Hippocampal formation (tissue), 2 donors: ENCODE measurements around the gene RALGPS1.

Source experiments
- DNase-seq, 2 donors: peaks; one replicate each; lab custom pipeline; 2025; lab: John Stamatoyannopoulos, UW

Gene RALGPS1

DNA sequence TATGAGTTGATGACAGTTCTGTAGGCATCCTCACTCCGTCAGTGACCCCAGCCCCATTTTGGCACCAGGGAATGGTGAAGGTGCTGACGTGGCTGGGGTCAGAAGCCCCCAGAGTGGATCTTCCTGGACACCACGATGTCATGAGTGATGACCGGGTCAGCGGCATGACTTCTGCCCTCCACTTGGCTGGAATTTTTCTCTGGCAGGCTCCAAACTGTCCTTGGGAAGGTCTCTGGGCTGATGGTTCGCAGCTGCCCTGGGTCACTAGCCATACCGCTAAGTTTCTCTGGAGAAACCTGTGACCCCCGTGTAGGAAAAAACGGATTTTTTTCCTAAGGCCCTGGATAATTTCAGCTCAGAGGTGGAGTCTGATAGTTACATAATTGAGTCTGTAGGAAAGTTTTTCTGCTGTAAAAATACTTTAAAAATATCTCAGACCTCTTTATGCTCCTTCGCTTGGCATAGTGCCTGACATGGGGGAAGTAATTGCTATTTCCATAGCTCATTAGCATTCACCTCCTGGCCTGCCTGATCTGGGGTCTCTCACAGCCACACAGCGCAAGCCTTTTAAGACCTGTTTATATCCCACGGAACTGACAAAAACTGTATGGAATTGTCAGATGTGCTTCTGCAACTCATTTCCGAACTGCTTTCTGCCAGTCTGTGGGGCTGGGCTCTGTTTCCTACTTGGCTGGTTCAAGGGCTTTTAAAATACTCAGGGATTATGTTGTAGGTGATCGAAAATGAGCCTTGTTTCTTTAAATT lies 138.7 kb downstream of the RALGPS1 start:
- no peak for DNase-seq

DNA sequence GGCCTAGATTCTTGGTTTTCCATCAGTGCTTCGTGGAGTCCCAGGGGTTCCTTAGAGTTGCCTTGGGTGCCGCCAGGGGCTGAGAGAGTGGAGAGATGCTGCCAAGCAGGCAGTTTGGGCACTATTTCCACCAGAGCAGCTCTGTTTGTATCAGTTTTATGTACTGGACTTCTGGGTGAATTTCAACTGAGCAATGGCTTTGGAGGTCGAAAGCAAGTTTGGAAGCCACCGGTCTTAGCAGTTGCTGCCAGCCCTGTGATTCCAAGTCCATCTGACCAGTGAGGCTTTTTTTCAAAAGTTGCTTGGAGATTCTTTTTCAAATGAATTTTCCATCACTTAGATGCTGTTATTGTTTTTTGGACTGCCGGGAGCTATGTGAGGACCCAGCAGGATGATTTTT lies 139.4 kb downstream of the RALGPS1 start:
- no peak for DNase-seq

DNA sequence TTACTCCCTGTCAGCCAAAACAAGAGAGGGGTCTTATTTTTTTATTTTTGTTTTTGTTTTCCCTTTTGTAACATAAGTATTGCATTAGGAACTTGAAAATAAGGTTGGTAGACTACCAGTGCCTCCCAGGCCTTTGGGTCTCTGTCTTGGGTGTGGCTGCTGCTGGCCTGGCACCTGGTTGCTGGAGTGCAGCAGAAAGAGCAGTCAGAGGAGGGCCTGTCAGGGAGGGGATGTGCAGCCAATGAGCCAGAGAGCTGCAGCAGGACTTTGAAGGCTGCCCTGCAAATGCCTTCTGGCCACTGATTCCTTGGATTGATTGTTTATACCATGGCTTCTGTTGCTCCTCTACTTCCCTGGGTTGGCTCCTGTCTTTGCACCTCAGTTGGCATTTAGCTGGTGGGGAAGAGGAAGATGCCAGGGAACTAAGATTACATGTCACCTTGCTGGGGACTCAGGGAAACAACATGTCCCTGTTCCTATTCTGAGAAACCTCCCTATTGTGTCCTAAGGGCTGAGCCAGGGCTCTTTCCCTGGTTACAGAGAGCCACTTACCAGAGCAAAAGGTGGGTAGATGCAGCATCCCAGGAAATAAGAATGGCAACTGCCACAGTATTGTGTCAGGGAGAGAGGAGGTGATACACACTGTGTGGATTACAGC lies 141.3 kb downstream of the RALGPS1 start:
- DNase-seq: no peak

DNA sequence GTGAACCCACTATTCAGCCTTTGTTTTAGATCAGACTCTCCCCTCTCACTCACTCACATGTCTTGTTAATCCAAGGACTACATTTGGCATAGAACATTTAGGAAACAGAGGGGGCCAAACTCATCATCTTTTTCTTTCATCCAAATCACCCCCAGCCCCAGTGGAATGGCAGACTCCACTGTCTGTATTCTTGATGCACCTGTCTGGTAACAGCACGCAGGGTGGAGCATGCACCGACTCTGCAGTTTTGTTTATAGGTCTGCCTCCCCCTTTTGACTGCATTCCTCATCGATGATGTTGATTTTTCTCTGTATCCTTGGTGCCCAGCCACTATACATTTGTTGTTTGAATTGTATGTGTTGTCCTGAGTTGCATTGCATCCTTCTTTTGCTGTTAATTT lies 141.9 kb downstream of the RALGPS1 start:
- no peak for DNase-seq

DNA sequence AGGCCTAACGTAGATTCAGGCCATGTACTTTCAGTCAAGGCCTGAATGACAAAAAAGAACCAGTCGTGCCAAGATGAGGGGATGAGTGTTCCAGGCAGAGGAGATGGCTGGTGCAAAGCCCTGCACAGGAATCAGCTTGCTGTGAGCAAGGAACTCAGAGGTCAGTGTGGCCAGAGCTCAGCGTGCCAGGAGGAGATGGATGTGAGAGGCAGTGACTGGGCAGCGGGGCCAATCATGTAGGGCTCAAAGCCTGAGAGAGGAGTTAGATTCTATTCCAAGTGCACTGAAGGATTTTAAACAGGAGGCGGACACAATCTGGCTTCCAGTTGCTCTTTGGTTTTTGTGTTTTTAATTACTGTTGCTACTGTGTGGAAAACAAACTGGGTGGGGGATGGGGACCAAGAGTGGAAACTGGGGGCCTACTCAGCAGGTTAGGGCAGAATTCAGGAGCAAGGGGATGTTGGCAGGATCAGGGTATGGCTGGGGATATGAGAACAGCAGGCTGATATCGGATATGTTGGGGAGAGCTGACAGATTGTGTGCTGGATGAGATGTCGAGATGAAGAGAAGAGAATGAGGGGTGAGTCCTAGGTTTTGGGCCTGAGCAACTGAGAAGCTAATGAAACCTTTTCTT lies 143.5 kb downstream of the RALGPS1 start:
- DNase-seq: peak; percentile 45 to 47

DNA sequence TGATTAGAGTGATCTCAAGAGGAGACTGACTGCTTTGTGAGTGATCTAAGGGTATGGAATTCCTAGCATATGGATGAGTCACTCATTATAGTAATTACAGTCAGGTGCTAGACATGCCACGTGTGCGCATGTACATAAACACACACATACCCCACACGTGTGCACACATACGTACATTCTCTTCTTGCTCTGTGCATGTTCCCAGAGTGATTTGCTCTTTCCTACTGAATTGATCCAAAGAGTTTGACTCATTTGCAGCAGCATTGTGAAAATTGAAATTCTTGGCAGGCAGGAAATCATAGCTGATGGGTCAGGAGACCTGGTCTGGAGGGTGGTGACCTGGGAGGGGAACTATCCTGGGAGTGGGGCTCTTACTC lies 144.1 kb downstream of the RALGPS1 start:
- DNase-seq: no peak

DNA sequence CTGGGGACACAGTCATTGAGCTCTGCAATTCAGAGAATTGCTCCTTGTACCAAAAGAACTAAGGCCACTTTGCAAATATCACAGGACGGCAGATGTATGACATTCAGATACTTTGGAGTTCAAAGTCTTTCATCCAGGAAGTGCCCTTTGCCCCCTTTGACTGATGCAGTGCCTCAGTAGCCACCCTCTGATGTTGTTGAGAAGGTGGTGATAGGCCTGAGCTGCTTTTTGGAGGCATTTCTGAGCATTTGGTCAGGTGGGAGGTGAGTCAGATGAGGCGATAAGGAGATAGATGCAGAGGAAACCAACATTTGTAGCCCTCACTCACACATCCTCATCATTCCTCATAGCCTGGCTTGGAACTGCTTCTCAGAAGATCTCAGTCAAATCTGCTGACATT lies 144.4 kb downstream of the RALGPS1 start:
- DNase-seq: no peak

DNA sequence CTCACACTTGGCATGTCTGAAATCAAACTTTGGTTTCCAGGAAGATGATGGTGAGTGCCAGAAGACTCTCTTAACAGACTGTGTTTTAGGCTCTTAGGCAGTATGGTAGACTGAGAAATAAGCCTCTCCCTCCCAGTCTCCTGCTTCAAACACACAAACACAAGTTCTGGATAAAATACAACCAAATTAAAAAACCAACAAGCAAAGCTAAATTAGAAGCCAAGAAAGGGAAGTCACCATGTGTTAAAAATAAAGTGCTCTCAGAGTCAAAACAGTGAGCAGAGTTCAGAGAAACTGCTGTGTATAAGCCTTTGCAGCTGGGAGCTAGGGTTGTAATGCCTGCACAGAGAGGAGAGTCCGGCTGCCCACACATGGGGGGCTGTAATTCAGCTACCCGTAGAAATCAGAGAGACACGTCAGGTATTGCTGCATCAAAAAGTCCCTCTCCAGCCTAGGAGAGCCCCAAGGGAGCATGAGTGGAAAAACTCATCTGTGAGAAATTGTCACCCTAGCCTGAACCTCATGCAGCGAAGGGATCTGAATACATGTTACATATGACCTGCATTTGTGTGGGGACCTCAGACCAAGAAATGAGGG lies 145.3 kb downstream of the RALGPS1 start:
- DNase-seq: peak in 1 of 2 donors; percentile 34

DNA sequence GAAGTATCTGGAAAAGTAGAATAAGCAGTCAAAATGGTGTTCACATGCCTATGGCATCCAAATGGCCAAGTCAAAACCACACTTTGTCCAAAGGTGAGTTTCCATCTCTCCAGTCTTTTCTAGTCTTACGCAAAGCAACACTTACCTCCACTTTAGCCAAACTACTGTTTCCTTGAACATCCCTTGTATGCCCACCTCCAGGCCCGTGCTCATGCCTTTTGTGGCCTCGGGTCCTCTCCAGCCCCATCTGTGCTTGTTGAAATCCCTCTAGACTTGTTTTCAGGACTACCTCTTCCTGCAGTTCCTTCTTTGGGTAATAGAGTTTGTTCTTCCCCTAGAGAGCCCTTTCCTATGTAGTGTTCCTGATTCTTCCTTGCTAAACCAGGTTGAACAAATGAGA lies 146.8 kb downstream of the RALGPS1 start:
- DNase-seq: no peak

DNA sequence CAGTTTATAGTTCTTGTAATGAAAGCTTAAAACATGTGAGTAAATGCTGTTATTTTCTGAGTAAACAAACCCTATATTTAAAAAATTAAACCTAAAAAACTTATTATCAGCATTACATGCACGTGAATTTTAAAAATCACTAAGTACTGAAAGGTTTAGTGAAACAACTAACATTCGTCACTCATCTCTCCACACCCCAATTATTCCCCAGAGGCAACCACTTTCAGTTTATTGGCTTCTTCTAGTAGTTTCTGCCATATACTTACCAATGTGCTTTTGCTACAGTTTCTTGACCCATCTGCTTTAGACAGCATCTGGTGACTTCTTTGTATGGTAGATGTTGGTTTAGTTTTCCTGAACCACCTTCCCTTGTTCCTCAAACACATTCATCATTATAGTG lies 149.8 kb downstream of the RALGPS1 start:
- DNase-seq: no peak

DNA sequence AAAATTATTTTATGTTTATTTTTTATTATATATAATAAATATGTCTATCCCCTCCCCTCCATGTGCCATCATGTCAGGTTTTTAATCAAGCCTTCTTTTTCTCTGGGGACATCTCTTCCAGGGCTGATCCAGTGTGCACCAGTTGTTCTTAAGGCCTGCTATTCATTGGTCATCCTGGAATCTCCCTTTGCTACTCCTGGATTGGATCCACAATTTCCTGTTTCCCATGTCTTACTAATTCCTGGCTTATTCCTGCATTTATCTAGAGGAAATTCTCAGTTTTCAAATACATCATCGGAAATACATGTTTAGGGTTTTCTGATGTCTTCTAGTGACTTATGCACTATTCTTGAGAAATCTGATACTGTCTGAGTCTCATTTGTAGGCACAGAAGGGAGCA lies 151.0 kb downstream of the RALGPS1 start:
- no peak for DNase-seq

DNA sequence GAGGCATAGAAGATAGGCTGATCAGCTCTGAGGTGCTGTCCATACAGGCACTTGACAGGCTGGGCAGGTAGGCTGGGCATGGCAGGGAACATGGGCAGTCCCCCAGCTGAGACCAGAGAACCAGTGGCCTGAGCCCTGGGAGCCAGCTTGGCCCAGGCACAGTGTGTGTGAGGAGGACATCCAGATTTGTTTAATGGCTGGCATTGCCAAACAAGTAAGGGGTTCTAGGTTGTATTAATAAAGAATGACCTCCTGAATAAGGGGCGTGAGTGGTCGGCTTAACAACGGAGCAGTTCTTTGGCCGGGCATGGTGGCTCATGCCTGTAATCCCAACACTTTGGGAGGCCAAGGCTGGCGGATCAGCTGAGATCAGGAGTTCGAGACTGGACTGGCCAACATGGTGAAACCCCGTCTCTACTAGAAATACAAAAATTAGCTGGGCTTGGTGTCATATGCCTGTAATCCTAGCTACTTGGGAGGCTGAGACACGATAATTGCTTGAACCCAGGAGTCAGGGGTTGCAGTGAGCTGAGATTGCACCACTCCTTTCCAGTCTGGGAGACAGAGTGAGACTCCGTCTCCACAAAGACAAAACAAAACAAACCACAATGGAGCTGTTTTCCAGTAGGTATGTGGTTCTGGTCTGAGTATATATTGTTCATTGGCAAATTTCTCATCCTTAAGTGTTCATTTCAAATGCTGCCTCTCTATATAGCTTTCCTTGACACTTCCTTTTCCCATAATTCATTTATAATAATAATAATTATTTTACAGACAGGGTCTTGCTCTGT lies 151.7 kb downstream of the RALGPS1 start:
- DNase-seq: no peak

DNA sequence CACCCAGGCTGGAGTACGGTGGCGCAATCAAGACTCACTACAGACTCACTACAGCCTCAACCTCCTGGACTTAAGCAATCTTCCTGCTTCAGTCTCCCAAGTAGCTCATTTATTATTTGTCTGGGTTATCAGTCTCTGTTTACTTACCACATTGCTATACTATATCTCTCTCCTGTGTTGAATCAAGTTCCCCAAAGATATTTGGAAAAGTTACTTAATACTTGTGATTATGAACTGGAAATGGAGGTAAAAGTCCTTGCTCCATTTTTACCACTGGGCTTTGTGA lies 152.2 kb downstream of the RALGPS1 start:
- DNase-seq: no peak

DNA sequence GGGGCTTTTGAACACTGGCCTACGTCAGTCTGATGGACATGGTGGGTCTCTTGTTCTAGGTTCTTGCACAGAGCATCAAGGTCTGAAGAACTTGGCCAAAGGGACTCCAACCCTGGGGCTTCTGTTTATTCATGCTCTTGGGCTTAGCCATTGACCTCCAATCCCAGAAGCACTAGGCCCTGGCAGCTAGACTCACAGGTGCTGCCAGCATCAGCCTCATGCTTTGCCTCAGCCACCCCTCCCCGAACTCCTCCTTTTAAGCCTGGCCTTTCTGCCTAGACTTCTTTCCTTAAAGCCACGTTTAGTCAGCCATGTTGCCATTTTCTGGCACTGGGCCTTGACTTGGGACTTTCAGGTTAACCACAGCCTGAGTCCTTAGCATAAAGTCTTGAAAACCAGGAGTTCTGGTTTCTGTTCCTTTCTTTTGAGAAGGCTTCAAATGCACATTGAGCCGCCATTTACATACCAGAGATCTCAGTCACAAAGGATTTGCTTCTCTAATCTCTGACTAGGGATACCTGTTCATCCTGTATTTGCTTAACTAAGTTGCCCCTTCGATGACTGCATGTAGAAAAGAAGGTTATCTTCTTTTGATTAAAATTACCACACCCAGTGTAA lies 153.1 kb downstream of the RALGPS1 start:
- DNase-seq: no peak

DNA sequence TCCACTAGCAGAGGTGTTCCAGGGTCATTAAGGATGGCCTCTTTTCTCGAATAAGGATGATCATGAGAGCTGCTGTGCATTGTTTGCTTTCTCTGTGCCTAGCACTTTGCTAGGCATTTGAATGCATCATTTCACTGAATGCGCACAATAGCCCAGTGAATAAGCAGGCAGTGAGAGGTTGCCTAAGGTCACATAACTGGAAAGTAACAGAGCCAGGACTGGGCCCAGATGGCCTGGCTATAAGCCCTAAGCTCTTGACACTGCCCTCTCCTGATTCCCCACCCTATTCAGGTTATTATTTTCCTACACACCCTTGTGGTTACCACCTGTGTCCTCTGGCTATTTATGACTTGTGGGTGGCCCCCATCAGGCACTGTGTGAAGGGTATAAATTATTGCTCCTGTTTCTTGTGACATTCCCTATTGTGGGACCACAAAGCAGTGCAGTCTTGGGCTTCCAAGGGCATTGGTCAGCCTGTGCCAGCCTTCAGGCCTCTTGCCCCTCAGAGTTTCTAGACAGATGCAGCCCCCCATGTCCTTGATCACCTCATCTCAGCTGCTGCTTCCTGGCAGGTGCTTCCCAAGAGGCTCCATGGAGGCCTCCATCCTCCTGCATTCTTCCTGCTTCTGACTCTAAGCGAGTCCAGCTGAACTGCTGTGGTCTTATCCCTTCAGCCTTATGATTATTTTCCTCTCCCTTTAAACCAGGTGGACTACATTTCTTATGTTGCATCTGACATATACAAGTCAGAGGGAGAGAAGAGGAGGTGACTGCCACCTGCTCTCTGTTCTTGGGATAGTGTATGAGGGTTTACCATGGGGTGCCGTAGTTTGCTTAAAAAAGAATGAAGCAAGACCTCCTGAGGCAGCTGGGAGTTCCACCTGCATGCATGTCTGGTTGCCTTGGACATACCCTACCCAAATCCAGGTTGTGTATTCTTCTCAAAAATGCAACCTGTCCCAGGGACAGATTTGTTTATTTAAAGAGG lies 160.3 kb downstream of the RALGPS1 start:
- DNase-seq: peak; percentile 37 to 71

DNA sequence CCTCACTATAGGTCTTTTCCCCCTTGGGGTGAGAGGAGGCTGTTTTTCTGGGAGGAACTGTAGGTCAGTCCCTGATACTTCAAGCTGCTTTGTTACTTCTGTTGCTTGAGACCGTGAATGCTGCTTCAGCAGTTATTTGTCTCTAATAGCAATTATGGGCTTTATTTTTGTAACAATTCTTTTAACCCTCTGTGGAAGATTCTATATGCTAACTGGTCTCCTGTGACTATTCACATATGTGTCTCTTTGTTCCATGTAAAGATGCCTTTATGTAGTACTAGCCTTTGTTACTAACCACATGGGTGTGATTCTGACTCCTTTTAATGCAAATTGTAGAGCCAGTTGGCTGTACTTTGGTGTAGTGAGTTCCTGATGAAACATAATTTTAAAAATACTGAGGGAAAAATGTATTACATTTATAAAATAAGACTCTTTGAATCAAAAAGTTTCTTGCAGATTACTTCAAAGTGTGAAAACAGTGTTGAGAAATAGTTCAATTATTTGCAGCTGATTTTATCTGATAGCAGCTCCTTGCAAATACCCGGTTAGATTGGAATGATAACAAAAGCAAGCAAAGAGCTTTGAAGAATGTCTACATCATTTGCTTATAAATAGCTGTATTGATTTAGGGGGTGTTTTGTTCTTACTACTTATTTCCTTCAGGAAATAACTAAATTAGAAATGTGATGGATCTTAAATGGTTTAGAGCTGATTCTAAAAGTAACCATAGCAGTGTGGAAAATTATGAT lies 161.2 kb downstream of the RALGPS1 start:
- DNase-seq: no peak

DNA sequence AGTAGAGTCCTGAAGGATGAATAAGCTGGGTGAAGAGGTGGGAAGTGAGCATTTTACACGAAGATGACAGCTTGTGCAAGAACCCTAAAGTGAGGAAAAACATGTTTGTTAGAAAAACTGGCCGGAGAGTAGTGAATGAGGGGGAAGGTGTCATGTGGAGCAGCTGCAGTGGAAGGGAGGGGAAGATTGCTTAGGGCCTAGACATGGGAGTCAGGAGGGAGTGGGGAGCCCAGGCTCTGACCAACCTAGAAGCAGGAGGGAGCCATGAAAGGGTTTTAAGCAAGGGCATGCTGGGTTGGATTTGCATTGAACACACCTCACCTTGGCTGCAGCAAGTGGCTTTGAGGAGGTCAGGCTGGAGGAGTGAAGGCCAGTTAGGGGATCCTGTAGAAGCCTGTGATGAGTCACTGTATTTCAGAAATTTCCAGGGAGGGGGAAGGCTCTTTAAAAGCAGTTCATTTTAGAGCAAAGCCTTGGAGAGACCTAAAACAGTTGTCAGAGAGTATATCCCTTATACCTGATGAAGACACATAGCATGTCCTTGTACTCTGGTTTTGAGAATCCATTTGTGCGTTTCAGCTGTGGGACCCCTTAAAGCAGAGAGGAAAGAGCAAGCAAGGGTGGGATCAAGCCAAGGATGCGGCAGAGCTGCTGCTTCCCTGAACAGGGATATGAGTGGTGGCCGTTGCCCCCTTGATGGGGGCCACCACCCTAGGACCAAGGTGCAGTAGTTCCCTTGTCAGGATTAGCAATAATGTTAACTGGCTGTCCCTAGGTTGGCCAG lies 162.5 kb downstream of the RALGPS1 start:
- DNase-seq: no peak

DNA sequence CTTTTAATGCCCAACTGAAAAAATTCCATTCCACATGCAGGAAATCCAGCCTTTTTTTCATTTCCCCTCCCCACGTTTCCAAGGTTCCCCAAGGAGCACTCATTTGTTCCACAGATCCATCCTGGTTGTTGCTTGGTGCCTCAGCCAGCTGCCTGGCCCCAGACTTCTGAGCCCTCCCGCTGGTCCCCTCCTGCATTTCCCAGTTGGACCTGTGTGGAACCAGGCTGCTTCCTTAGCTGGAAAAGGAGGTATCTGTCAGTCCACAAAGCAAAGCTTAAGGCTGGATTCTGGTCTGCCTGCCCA lies 163.0 kb downstream of the RALGPS1 start:
- DNase-seq: no peak

DNA sequence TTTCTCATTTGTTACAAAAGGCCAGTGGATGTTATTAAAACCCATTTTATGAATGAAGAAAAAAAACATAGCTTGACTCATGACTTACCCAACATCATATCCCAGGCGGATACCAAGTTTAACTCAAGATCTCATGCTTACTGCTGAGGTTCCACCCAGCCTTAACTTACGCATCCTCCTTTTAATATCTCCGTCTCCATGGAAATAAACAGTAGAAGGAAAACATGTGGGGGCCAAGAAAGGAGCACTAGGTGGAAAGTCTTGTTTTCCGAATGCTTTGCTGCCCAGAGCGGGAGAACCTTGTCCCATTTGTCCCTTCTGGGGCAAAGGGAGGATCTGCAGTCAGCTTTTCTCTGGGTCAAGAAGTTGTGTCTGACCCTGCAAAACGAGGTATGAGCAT lies 163.8 kb downstream of the RALGPS1 start:
- no peak for DNase-seq
